ENCODE results near the gene USP51. TPM values are rescaled to one million over a fixed set of nuclear protein-coding genes. Genes with fewer than 3 reads are reported as not detected.

Gene USP51
- 1.8 TPM for polyA plus RNA-seq (2013, experiment 1 of 2)
- 1.8 TPM for polyA plus RNA-seq (2013, experiment 2 of 2)

- peak within 1 kb of the TSS in 1 of 2 experiments; percentile 48 for H3K14ac ChIP-seq (ENCODE audit: low read length in 2 of 2)
- H3K18ac ChIP-seq (ENCODE audit: low read depth in 1 of 2, low read length in 2 of 2) = peak within 1 kb of the TSS; percentile 75 to 84
- H2AK5ac ChIP-seq (ENCODE audit: low read length, severe bottlenecking) = no peak within 1 kb of the TSS
- H3K27me3 ChIP-seq (ENCODE audit: control insufficient read depth in 1 of 2, insufficient read depth in 1 of 2, low read length in 2 of 2) = peaks cover 0 to 4% of the 10 kb centered on the region in 2 experiments
- H3K4ac ChIP-seq (ENCODE audit: low read depth in 1 of 2, low read length in 2 of 2) = peak within 1 kb of the TSS in 1 of 2 experiments; percentile 67
- H3K27ac ChIP-seq (ENCODE audit: low read length, poor library complexity, severe bottlenecking) = peak within 1 kb of the TSS; percentile 84
- H3K79me1 ChIP-seq (replicated peaks; ENCODE audit: low read length, poor library complexity, severe bottlenecking) = no peaks in the 10 kb centered on the region
- H4K91ac ChIP-seq (ENCODE audit: low read length) = peak within 1 kb of the TSS; percentile 50
- peak within 1 kb of the TSS; percentile 54 for H4K8ac ChIP-seq (ENCODE audit: low read length)
- H2BK12ac ChIP-seq (ENCODE audit: low read length in 2 of 2) = no peak within 1 kb of the TSS
- H2BK15ac ChIP-seq (ENCODE audit: low read depth, poor library complexity, severe bottlenecking) = no peak within 1 kb of the TSS
- H3K9me3 ChIP-seq (ENCODE audit: control insufficient read depth, low read length) = no peaks in the 10 kb centered on the region
- H3K4me3 ChIP-seq (ENCODE audit: insufficient read depth in 1 of 2, low read depth in 1 of 2, low read length in 2 of 2) = peak within 1 kb of the TSS; percentile 74 to 89
- H2BK120ac ChIP-seq (ENCODE audit: low read depth, low read length) = no peak within 1 kb of the TSS
- H3K4me1 ChIP-seq (ENCODE audit: control insufficient read depth, insufficient read depth, low read depth, low read length) = no peaks in the 10 kb centered on the region
- no peaks in the 10 kb centered on the region for H3K36me3 ChIP-seq (ENCODE audit: control insufficient read depth in 1 of 2, insufficient read depth in 2 of 2, low read depth in 1 of 2, low read length in 2 of 2)
- peak; percentile 70 for DNase-seq
- under 1% methylated on average over 32 of the region's 34 CpGs for WGBS
- peak within 1 kb of the TSS; percentile 63 for H2AFZ ChIP-seq (ENCODE audit: low read depth, low read length)
- peak within 1 kb of the TSS; percentile 99 for H3K9ac ChIP-seq (ENCODE audit: low read length)
- H3K4me2 ChIP-seq (ENCODE audit: low read length, poor library complexity, severe bottlenecking) = peak within 1 kb of the TSS; percentile 70
- no peak within 1 kb of the TSS for H3K23ac ChIP-seq (ENCODE audit: low read length in 2 of 2)
- H2BK5ac ChIP-seq (ENCODE audit: low read depth, low read length, poor library complexity, severe bottlenecking) = no peak within 1 kb of the TSS
Observed at GRCh38 chrX:55489314-55490009, at the start of gene USP51. Gene USP51, minus strand, starts transcription at chrX:55489848. Its CDS starts 909 bp downstream, at chrX:55488939.

- Histone ChIP-seq H3K9me3 (ENCODE audit: control insufficient read depth, low read length) (no peaks in the 10 kb centered on the region), H3K79me1 (replicated peaks; ENCODE audit: low read length, poor library complexity, severe bottlenecking) (no peaks in the 10 kb centered on the region), H3K4me2 (ENCODE audit: low read length, poor library complexity, severe bottlenecking) (no peak overlapping the region), H4K8ac (ENCODE audit: low read length) (no peak overlapping the region), H4K91ac (ENCODE audit: low read length) (no peak overlapping the region), H2BK12ac (ENCODE audit: low read length in 2 of 2) (no peak overlapping the region), H2AK5ac (ENCODE audit: low read length, severe bottlenecking) (no peak overlapping the region), H3K27ac (ENCODE audit: low read length, poor library complexity, severe bottlenecking) (no peak overlapping the region), H2BK120ac (ENCODE audit: low read depth, low read length) (no peak overlapping the region), H3K36me3 (ENCODE audit: control insufficient read depth in 1 of 2, insufficient read depth in 2 of 2, low read depth in 1 of 2, low read length in 2 of 2) (no peaks in the 10 kb centered on the region), H3K27me3 (ENCODE audit: control insufficient read depth in 1 of 2, insufficient read depth in 1 of 2, low read length in 2 of 2) (peaks cover 0 to 36% of the 10 kb centered on the region in 2 experiments), H3K4me3 (ENCODE audit: insufficient read depth in 1 of 2, low read depth in 1 of 2, low read length in 2 of 2) (no peak overlapping the region), H2BK5ac (ENCODE audit: low read depth, low read length, poor library complexity, severe bottlenecking) (no peak overlapping the region), H3K9ac (ENCODE audit: low read length) (no peak overlapping the region), H3K4me1 (ENCODE audit: control insufficient read depth, insufficient read depth, low read depth, low read length) (no peaks in the 10 kb centered on the region), H2BK15ac (ENCODE audit: low read depth, poor library complexity, severe bottlenecking) (no peak overlapping the region), H3K4ac (ENCODE audit: low read depth in 1 of 2, low read length in 2 of 2) (no peak overlapping the region), H3K14ac (ENCODE audit: low read length in 2 of 2) (no peak overlapping the region), H2AFZ (ENCODE audit: low read depth, low read length) (no peak overlapping the region), H3K23ac (ENCODE audit: low read length in 2 of 2) (no peak overlapping the region), H3K18ac (ENCODE audit: low read depth in 1 of 2, low read length in 2 of 2) (no peak overlapping the region)
- no peak for DNase-seq
- 71% methylated on average over 2 of the region's 3 CpGs for WGBS
Observed at GRCh38 chrX:55524487-55524886, 34.8 kb upstream of the USP51 start.

GRCh38 chrX:55523356-55523755 is 33.7 kb upstream of the USP51 start:
- H2BK120ac ChIP-seq (ENCODE audit: low read depth, low read length) = no peak overlapping the region
- peaks cover 0 to 26% of the 10 kb centered on the region in 2 experiments for H3K27me3 ChIP-seq (ENCODE audit: control insufficient read depth in 1 of 2, insufficient read depth in 1 of 2, low read length in 2 of 2)
- H3K27ac ChIP-seq (ENCODE audit: low read length, poor library complexity, severe bottlenecking) = no peak overlapping the region
- no peak overlapping the region for H4K8ac ChIP-seq (ENCODE audit: low read length)
- H3K18ac ChIP-seq (ENCODE audit: low read depth in 1 of 2, low read length in 2 of 2) = no peak overlapping the region
- no peak overlapping the region for H3K9ac ChIP-seq (ENCODE audit: low read length)
- H3K4ac ChIP-seq (ENCODE audit: low read depth in 1 of 2, low read length in 2 of 2) = no peak overlapping the region
- 93% methylated on average over 1 of the region's 1 CpG for WGBS
- no peaks in the 10 kb centered on the region for H3K36me3 ChIP-seq (ENCODE audit: control insufficient read depth in 1 of 2, insufficient read depth in 2 of 2, low read depth in 1 of 2, low read length in 2 of 2)
- H2AK5ac ChIP-seq (ENCODE audit: low read length, severe bottlenecking) = no peak overlapping the region
- H4K91ac ChIP-seq (ENCODE audit: low read length) = no peak overlapping the region
- no peak overlapping the region for H2BK12ac ChIP-seq (ENCODE audit: low read length in 2 of 2)
- no peak overlapping the region for H2BK5ac ChIP-seq (ENCODE audit: low read depth, low read length, poor library complexity, severe bottlenecking)
- no peak overlapping the region for H3K14ac ChIP-seq (ENCODE audit: low read length in 2 of 2)
- H3K4me3 ChIP-seq (ENCODE audit: insufficient read depth in 1 of 2, low read depth in 1 of 2, low read length in 2 of 2) = no peak overlapping the region
- H2BK15ac ChIP-seq (ENCODE audit: low read depth, poor library complexity, severe bottlenecking) = no peak overlapping the region
- H3K4me1 ChIP-seq (ENCODE audit: control insufficient read depth, insufficient read depth, low read depth, low read length) = no peaks in the 10 kb centered on the region
- no peak overlapping the region for H2AFZ ChIP-seq (ENCODE audit: low read depth, low read length)
- H3K4me2 ChIP-seq (ENCODE audit: low read length, poor library complexity, severe bottlenecking) = no peak overlapping the region
- H3K9me3 ChIP-seq (ENCODE audit: control insufficient read depth, low read length) = no peaks in the 10 kb centered on the region
- no peak for DNase-seq
- H3K23ac ChIP-seq (ENCODE audit: low read length in 2 of 2) = no peak overlapping the region
- no peaks in the 10 kb centered on the region for H3K79me1 ChIP-seq (replicated peaks; ENCODE audit: low read length, poor library complexity, severe bottlenecking)

- Histone ChIP-seq H3K23ac (ENCODE audit: low read length in 2 of 2) (no peak overlapping the region), H3K4me2 (ENCODE audit: low read length, poor library complexity, severe bottlenecking) (no peak overlapping the region), H3K4me1 (ENCODE audit: control insufficient read depth, insufficient read depth, low read depth, low read length) (no peaks in the 10 kb centered on the region), H3K4me3 (ENCODE audit: insufficient read depth in 1 of 2, low read depth in 1 of 2, low read length in 2 of 2) (no peak overlapping the region), H2BK15ac (ENCODE audit: low read depth, poor library complexity, severe bottlenecking) (no peak overlapping the region), H3K14ac (ENCODE audit: low read length in 2 of 2) (no peak overlapping the region), H3K4ac (ENCODE audit: low read depth in 1 of 2, low read length in 2 of 2) (no peak overlapping the region), H4K8ac (ENCODE audit: low read length) (no peak overlapping the region), H2BK12ac (ENCODE audit: low read length in 2 of 2) (no peak overlapping the region), H4K91ac (ENCODE audit: low read length) (no peak overlapping the region), H2BK120ac (ENCODE audit: low read depth, low read length) (no peak overlapping the region), H3K18ac (ENCODE audit: low read depth in 1 of 2, low read length in 2 of 2) (no peak overlapping the region), H3K27ac (ENCODE audit: low read length, poor library complexity, severe bottlenecking) (no peak overlapping the region), H3K79me1 (replicated peaks; ENCODE audit: low read length, poor library complexity, severe bottlenecking) (no peaks in the 10 kb centered on the region), H3K9ac (ENCODE audit: low read length) (no peak overlapping the region), H3K9me3 (ENCODE audit: control insufficient read depth, low read length) (no peaks in the 10 kb centered on the region), H2AFZ (ENCODE audit: low read depth, low read length) (no peak overlapping the region), H3K27me3 (ENCODE audit: control insufficient read depth in 1 of 2, insufficient read depth in 1 of 2, low read length in 2 of 2) (peaks cover 0 to 24% of the 10 kb centered on the region in 2 experiments), H2BK5ac (ENCODE audit: low read depth, low read length, poor library complexity, severe bottlenecking) (no peak overlapping the region), H3K36me3 (ENCODE audit: control insufficient read depth in 1 of 2, insufficient read depth in 2 of 2, low read depth in 1 of 2, low read length in 2 of 2) (no peaks in the 10 kb centered on the region), H2AK5ac (ENCODE audit: low read length, severe bottlenecking) (no peak overlapping the region)
- 84% methylated on average over 12 of the region's 17 CpGs for WGBS
- no peak for DNase-seq
Observed at GRCh38 chrX:55522596-55523276, 33.1 kb upstream of the USP51 start.
